K562 (cell line): Measurements from ENCODE around the gene HOXB1. TPM values are rescaled to one million over a fixed set of nuclear protein-coding genes. Genes with fewer than 3 reads are reported as not detected.

Source experiments
- ETV6 ChIP-seq, 3 experiments: fragments of 150-350 bp in 1 of 3; sonication (generic) in 1 of 3; formaldehyde crosslinking in 1 of 3; IDR thresholded peaks; 2 replicates each; pipeline versions ENCODE4 v1.6.1 to v1.8.0; 2014 to 2022; ENCODE audit warnings: borderline replicate concordance in 2 of 3, low read depth in 2 of 3, antibody characterized with exemption in 1 of 3, low read length in 1 of 3, mild to moderate bottlenecking in 1 of 3, missing genetic modification reagents in 1 of 3
- HDAC1 ChIP-seq, 2 experiments: fragments of 450-650 bp; IDR thresholded peaks; 2 replicates each; pipeline ENCODE4 v1.6.1; 2016 to 2017; ENCODE audit warnings: inconsistent platforms in 1 of 2, mild to moderate bottlenecking in 1 of 2, moderate library complexity in 1 of 2
- KAT7 ChIP-seq: sonication (generic); formaldehyde crosslinking; IDR thresholded peaks from 2 replicates; pipeline ENCODE4 v1.8.0; 2022; ENCODE audit warnings: missing genetic modification reagents, mild to moderate bottlenecking, borderline replicate concordance
- POLR2B ChIP-seq: fragments of 450-650 bp; IDR thresholded peaks from 2 replicates; pipeline ENCODE4 v1.6.1; 2018; ENCODE audit warnings: low read depth; ENCODE audit not compliant: partially characterized antibody
- SMARCA5 ChIP-seq: fragments of 450-650 bp; IDR thresholded peaks from 2 replicates; pipeline ENCODE4 v1.6.1; 2016
- WHSC1 ChIP-seq: IDR thresholded peaks from one replicate; pipeline ENCODE4 v1.6.1; 2012; ENCODE audit warnings: low read length, control low read depth, inconsistent platforms
- polyA plus RNA-seq, 8 experiments: library from polyadenylated mRNA; depleted of rRNA in 4 of 8; stranded (reverse) in 5 of 8; unstranded in 3 of 8; fragments of >200 nt; fragmentation: Nextera tagmentation in 2 of 8; fragmentation: Illumina TruSeq in 1 of 8; extraction: Ambion mirVana in 2 of 8; extraction: Trizol in 1 of 8; gene quantifications; 2 replicates each; pipeline versions ENCODE4 v1.2.1 to v1.2.3, GENCODE V29; 2011 to 2014; ENCODE audit warnings: inconsistent platforms in 1 of 8, missing spikeins in 1 of 8
- total RNA-seq, 7 experiments: library from RNA; depleted of rRNA in 6 of 7; stranded (reverse); fragments of >200 nt in 6 of 7; fragmentation: Illumina TruSeq in 2 of 7; extraction: Trizol in 2 of 7; gene quantifications; 2 replicates each; pipeline versions ENCODE4 v1.2.1 to v1.2.3, GENCODE V29; 2011 to 2021; ENCODE audit warnings: low replicate concordance in 1 of 7
- TF ChIP-seq, protein P1 (sequence below), 3 experiments: fragments of 200-800 bp in 1 of 3; fragments of 250-450 bp in 1 of 3; fragments of 450-650 bp in 1 of 3; sonication (Bioruptor Pico) in 1 of 3; sonication (Bioruptor generic) in 1 of 3; formaldehyde crosslinking in 1 of 3; IDR thresholded peaks; 2 replicates each; pipeline versions ENCODE4 v1.6.1 to v1.8.0; 2016 to 2022; ENCODE audit warnings: mild to moderate bottlenecking in 2 of 3, missing genetic modification characterization in 2 of 3, missing compliant biosample characterization in 1 of 3, moderate library complexity in 1 of 3

Gene HOXB1
- total and polyA plus RNA-seq, 9 of the 15 experiments (the other 6 are each of a cell fraction or from before 2014, with no cell fraction given): 0.04 TPM; not detected in 8

DNA sequence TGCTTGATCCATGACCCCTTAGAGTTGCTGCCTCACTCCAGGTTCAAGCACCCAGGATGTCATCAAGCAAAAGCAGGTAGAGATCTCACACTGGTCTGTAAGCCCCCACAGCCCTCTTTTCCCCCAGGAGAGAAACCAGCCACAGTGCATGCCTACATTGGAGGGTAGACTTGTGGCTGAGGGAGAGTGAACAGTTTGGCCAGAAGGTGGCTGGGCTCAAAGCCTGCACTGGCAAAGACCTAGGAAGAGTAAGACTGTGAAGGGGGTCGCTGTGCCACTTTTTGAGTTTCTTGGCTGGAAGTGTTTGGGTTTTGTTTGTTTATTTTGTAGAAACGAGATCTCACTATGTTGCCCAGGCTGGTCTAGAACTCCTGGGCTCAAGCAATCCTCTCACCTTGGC is 28.5 kb downstream of the HOXB1 start (continued):
- TF ChIP-seq ETV6 (IDR thresholded peaks at IDR 0.05; ENCODE audit: borderline replicate concordance in 1 of 2, low read depth in 2 of 2, low read length in 1 of 2) (no peak), ETV6 (CRISPR knock-in tag; IDR thresholded peaks at IDR 0.05; ENCODE audit: borderline replicate concordance) (no peak), SMARCA5 (no peak), POLR2B (no peak), HDAC1 (IDR thresholded peaks at IDR 0.05) (no peak), KAT7 (CRISPR knock-in tag) (no peak), WHSC1 (no peak)
- TF ChIP-seq, protein P1, sequence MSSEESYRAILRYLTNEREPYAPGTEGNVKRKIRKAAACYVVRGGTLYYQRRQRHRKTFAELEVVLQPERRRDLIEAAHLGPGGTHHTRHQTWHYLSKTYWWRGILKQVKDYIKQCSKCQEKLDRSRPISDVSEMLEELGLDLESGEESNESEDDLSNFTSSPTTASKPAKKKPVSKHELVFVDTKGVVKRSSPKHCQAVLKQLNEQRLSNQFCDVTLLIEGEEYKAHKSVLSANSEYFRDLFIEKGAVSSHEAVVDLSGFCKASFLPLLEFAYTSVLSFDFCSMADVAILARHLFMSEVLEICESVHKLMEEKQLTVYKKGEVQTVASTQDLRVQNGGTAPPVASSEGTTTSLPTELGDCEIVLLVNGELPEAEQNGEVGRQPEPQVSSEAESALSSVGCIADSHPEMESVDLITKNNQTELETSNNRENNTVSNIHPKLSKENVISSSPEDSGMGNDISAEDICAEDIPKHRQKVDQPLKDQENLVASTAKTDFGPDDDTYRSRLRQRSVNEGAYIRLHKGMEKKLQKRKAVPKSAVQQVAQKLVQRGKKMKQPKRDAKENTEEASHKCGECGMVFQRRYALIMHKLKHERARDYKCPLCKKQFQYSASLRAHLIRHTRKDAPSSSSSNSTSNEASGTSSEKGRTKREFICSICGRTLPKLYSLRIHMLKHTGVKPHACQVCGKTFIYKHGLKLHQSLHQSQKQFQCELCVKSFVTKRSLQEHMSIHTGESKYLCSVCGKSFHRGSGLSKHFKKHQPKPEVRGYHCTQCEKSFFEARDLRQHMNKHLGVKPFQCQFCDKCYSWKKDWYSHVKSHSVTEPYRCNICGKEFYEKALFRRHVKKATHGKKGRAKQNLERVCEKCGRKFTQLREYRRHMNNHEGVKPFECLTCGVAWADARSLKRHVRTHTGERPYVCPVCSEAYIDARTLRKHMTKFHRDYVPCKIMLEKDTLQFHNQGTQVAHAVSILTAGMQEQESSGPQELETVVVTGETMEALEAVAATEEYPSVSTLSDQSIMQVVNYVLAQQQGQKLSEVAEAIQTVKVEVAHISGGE (CRISPR knock-in tag; IDR thresholded peaks at IDR 0.05): no peak
- TF ChIP-seq, all 486 proteins: peak for 0
